Left ventricle myocardium superior (tissue), 1 donor: ENCODE data around the gene PRKCA. TPM values are rescaled to one million over a fixed set of nuclear protein-coding genes. Genes with fewer than 3 reads are reported as not detected.

Source experiments
- ATAC-seq: fragments of 200-7000 bp; cut with Tn5 transposase; one replicate; pipeline ENCODE4 v1.9.1; 2020; ENCODE audit warnings: mild to moderate bottlenecking, moderate library complexity
- DNase-seq: peaks from one replicate; pipeline ENCODE4 v3.0.0-alpha.2; 2020
- intact Hi-C: fragments of 100-400 bp; cut with micrococcal nuclease; formaldehyde crosslinking; loops from one replicate; pipeline ENCODE4 v1.11.0; 2022
- total RNA-seq: library from RNA; stranded (reverse); fragmentation: NEBNext Ultra II Directional; extraction: Animal tissue kit (Norgen Biotek cat#: 25700); gene quantifications from one replicate; pipeline ENCODE4 v1.2.1, GENCODE V29; 2021
- donor health status: DM: no; HTN: yes; CAD: no; lungs with severe emphysema.

Gene PRKCA
- total RNA-seq, 1 donor from 2014 or later, result 5.9 TPM

DNA sequence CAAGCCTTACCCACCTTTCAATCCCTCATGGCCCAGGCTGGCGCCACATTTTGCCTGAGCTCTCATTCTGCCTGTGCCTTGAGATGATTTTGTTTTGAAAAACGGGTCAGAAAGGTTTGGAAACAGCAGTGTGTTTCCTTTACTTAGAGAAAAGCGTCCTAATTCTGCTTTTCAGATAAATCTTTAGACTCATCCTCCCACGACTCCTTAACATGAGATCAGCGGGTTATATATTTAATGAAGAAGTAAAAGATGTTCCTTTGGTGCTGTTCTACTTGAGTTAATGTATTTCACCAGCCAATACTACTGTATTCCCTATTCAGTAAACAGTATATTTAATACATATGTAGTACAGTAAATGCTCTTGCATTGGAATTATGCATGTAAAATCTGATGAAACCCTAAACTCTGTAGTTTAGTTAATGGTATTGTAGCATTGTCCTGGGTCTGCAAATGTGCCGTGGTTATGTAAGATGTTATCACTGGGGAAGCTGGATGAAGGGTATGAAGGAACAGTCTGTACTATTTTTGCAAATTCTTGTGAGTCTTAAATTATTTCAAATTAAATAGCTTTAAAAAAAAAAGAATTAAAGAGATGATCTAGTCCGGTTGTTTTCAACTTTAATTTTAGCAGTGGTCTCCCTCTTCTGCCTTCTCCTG is 333.1 kb downstream of the PRKCA start:
- intact Hi-C loops, result no loop called here
- no peak for DNase-seq
- ATAC-seq, result no peak

GRCh38 chr17:66636111-66636510 is 333.7 kb downstream of the PRKCA start:
- no peak for DNase-seq
- ATAC-seq, result no peak
- intact Hi-C loops, result no loop called here

GRCh38 chr17:66637491-66637890 is 335.1 kb downstream of the PRKCA start:
- no peak for DNase-seq
- intact Hi-C loops, result no loop called here
- no peak for ATAC-seq

DNA sequence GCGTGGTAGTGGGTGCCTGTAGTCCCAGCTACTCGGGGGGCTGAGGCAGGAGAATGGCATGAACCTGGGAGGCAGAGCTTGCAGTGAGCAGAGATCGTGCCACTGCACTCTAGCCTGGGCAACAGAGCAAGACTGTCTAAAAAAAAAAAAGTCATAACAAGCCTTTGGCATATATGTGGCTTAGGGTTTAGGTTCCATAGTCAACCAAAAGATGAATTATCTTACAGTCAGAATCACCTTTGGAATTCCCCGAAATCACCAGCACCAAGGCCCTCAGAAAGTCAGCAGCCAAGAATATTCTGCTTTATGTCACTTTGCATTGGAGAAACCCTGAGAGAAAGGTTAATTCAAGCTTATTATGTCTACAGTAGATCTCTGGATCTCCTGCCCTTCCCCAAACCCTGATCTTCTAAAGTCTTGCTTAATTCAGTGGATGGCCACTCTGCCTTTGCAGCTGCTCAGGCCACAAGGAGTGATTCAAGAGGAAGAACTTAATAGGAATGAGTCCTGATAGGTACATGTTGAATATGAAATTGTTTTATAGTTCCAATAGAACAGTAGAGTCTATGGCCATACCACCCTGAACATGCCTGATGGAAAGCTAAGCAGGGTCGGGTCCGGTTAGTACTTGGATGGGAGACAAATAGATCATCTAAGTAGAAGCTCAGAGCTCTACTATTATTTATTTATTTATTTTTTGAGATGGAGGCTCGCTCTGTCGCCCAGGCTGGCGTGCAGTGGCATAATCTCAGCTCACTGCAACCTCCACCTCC is 336.5 kb downstream of the PRKCA start:
- DNase-seq (no peak), ATAC-seq (no peak)
- intact Hi-C loops, result no loop called here

DNA sequence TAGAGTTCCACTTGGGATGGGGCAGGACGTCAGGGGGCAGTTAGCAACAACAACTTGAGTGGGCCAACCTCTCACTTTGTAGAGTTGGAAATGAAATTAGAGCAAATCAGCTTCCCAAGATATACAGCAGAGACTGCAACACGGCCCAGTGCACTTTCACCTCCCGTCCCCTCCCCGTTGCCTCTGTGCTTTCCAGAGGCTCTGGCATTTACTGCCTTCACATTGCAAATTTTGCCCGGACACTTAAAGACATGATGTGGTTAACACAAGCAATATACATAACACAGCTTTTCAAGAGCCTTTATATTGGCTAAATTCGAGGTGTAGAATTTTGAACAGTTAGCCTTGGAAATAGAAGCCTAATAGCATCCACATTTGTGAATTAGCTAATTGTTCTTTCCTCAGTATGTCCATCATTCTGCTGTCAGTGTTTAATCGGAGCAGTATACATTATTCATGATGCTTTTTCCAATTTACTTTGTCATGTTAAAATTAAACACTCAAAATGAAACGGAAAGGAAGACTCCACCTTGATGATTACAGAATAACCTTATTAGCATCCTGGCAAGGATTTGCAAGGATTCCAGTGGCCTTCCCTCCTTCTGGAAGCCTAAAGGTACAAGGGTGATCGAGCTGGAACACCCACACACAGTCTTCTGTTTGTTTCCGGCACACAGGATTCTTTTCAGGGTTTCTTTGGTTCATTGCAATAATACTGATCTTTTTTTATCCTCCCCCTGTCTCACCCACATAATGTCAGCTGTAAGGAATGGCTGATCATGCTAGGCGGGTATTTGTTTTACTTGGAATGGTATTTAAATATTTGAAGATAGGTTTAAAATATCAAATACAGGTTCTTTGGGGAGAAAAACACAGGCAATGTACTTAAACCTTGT is 341.6 kb downstream of the PRKCA start:
- intact Hi-C loops, result no loop called here
- DNase-seq, result no peak
- ATAC-seq, result no peak

- intact Hi-C loops, result no loop called here
- DNase-seq (no peak), ATAC-seq (no peak)
Observed at GRCh38 chr17:66645259-66645658, 342.8 kb downstream of the PRKCA start.

GRCh38 chr17:66647391-66647983 is 345.1 kb downstream of the PRKCA start:
- intact Hi-C loops, result no loop called here
- ATAC-seq (no peak), DNase-seq (no peak)

DNA sequence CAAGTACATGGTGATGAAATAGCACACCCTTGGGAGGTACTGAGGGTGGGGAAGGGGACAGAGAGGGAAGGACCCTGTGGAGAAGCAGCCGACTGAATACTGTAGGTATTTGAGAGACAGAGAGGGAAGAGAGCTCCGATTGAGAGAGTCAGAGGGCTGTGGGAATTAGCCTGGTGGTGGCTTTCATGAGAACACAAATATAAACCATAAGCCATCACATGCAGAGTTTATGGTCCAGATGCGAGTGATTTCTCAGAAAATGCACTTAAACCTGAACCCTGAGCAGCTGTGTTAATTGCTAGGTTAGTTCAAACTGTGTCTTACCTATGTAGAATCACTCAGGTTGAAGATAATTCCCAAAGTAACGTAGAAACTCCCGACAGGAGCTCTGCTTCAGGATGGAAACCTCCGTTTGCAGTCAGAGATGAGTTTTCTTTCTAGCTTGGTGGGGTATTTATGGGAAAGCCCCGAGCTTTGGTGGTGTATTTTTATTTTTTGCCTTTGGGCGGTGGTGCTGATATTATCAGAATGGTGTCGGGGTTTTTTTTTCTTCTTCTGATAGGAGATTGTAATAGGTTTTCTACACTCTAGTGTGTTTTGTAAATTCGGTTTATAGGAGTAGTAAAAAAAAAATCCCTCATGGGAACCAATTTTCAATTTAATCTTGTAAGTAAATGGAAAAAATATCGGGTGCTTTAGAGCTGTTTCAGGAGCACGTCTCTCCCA is 347.6 kb downstream of the PRKCA start:
- ATAC-seq (no peak), DNase-seq (no peak)
- intact Hi-C loops, result no loop called here

- no peak for DNase-seq
- ATAC-seq, result no peak
- intact Hi-C loops, result no loop called here
Observed at GRCh38 chr17:66650544-66650877, 348.1 kb downstream of the PRKCA start.

GRCh38 chr17:66652840-66653507 is 350.6 kb downstream of the PRKCA start:
- ATAC-seq (no peak), DNase-seq (no peak)
- intact Hi-C loops, result no loop called here

- DNase-seq (no peak), ATAC-seq (peak; percentile 60)
- intact Hi-C loops, result no loop called here
Observed at GRCh38 chr17:66654106-66654740, 351.8 kb downstream of the PRKCA start.

DNA sequence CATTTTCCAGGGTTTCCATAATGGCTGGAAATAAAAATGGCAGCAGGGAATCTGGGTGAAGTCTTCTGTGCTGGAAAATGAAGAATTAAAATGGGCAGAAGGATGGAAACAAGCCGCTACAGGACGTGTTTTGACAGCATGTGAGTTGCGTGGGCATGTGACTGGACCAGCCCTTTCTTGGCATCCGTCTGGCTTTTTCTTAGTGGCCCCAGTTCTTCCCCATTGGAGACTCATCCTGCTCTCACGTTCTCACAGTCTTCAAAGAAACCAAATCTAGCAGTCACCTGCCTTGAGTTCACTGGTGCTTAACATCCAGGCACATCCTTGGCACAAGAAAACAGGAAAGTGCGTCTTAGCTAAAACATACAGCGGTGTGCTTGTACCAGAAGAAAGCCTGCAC is 352.4 kb downstream of the PRKCA start:
- intact Hi-C loops, result no loop called here
- ATAC-seq, result no peak
- DNase-seq, result no peak

GRCh38 chr17:66655461-66655860 is 353.0 kb downstream of the PRKCA start:
- intact Hi-C loops, result no loop called here
- DNase-seq, result no peak
- no peak for ATAC-seq

DNA sequence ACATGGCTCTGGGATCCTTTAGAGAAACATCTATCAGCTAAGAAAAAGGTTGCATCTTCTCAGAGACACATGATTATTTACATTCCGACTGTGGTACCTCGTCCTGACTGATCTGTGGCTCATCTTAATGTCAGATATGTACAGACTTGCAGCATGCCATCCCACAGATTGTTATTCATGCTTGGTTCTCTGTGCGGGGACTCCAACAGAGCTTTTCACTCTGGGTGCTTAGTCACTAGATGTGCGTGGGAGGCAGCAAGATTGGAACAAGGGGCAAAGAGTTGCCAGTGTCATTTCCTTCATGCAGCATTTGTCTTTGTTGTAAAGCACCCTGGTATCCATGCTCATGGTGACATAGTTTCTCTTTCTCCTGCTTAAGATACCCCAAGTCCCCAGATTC is 353.4 kb downstream of the PRKCA start:
- DNase-seq, result no peak
- ATAC-seq, result no peak
- intact Hi-C loops, result no loop called here

DNA sequence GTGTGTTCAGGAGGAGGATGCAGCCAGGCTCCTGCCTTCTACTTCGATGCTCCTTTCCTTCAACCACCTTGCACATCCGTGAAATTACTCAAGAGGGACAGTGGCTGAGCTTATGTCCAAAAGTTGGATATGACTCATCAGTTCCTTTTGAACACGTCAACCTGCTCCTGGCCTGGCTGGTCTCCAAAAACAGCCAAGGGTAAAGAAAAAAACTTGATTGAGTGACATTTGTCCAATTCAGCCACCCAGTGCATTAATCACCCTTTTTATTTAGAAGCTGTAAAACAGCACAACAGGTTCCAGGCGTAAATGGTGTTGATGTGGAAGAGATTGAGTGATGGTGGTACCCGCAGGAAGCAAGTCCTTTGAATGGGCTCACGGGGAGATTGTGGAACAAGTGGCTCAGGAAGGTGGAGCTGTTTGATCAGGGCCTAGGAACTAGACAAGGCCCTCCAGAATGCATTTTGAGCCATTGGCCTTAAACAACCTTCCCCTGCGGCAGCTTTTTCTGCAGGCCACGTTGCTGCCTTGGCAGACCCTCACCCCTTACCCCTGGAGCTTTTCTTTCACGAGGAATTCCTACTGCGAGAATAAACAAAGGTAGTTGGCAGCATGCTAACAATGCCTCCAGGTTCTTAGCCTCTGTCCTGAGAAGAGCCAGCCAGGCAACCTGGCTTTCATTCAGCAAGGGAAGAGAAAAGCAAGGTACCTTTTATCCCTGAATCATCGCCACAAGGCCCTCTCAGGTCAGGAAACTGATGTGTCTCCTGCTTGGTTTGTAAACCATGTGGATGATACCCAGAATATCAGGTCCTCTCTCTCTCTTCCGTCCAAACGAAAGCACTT is 359.2 kb downstream of the PRKCA start:
- ATAC-seq (no peak), DNase-seq (no peak)
- intact Hi-C loops, result no loop called here

DNA sequence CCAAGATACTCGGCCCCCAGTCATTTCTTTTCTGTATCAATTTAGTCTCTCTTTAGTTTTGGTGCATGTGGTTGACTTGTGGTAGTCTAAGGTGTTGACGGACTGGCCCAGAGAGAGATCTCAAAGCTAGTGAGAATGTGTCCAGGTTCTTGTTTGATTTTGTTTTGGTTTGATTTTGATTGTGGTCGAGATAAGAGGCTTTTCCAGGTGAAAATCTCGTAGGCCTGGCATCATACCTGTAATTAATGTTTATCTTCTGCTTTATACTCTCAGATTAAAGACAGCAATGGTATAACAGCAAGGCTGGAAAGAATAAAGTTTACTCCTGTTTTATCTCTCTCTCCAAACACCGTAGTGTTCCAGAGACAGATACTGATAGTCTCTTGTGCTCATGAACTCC is 360.1 kb downstream of the PRKCA start:
- intact Hi-C loops, result no loop called here
- ATAC-seq (no peak), DNase-seq (no peak)

DNA sequence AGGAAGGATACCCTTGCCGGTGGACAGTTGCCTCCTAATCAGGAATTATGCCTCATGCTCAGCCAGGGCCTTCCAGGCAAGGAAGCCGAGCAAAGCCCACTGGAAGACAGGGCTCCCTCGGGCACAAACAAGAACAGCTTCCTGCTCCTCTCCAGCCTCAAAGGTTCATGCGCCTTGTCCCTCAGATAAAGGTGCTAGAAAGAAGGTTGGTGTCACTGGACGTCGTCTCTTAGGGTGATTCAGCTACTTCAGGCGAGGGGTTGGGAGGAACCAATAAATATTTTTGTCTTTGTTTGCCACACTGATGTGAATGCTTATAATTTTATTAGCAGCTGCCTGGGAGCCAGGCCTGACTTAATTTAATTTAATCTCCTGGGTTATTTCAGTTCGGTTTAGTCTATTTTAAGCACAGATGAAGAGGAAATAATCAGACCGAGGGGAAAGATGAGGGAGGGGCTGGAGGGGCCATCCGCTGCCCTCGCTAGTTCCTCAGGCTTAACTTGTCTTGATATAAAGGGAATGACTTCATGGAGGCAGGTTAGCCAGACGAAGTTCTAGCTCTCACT is 360.7 kb downstream of the PRKCA start:
- ATAC-seq (no peak), DNase-seq (no peak)
- intact Hi-C loops, result no loop called here
